GM12875 (cell line): Measurements from ENCODE around the gene CTCFL.
A peak's percentile ranks its signal among the peaks of the same experiment; 100 is the strongest.
"Not testable (repeated sequence)": the region's sequence is repeated elsewhere in the genome, so short reads cannot be mapped to it uniquely, and the experiment has no call there.

ENCODE experiments used
- H3K4me3 ChIP-seq: one replicate; pipeline ENCODE4 v1.5.1; 2011; ENCODE audit warnings: low read depth, low read length, control low read depth
- CTCF ChIP-seq: IDR thresholded peaks from 2 replicates; pipeline ENCODE4 v1.5.1; 2011; ENCODE audit warnings: low read depth, mild to moderate bottlenecking, control low read depth, inconsistent platforms, low read length, moderate library complexity, borderline replicate concordance; ENCODE audit not compliant: insufficient read depth

The CTCFL gene

GRCh38 chr20:57499676-57500075 is 25.3 kb downstream of the CTCFL start:
- no peak overlapping the region for H3K4me3 ChIP-seq
- TF ChIP-seq CTCF: no peak

GRCh38 chr20:57498425-57499400 is 26.2 kb downstream of the CTCFL start:
- H3K4me3 ChIP-seq: no peak overlapping the region
- TF ChIP-seq CTCF: peak; percentile 71

DNA sequence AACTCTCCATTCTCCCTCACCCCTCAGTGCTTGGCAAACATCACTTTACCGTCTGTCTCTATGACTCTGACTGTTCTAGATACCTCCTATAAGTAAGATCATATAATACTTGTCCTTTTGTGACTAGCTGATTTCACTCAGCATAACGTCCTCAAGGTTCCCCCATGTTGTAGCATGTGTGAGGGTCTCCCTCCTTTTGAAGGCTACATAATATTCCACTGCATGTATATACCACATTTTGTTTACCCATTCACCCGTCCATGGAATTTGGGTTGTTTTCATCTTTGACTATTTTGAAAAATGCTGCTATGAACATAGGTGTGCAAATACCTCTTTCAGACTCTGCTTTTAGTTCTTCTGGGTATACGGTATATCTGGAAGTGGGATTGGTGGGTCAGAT is 28.3 kb downstream of the CTCFL start:
- H3K4me3 ChIP-seq: no peak overlapping the region
- no peak for TF ChIP-seq CTCF

DNA sequence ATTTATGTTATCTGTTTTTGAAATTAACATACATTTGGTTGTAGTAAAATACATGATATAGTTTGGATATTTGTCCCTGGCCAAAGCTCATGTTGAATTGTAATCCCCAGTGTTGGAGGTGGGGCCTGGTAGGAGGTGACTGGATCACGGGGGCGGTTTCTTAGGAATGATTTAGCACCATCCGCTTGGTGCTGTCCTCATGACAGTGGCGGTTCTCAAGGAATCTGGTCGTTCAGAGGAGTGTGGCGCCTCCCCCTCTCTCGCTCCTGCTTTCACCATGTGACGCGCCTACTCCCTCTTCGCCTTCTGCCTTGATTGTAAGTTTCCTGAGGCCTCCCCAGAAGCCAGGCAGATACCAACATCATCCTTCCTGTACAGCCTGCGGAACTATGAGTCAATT is 29.0 kb downstream of the CTCFL start:
- H3K4me3 ChIP-seq: no peak overlapping the region
- TF ChIP-seq CTCF: no peak

DNA sequence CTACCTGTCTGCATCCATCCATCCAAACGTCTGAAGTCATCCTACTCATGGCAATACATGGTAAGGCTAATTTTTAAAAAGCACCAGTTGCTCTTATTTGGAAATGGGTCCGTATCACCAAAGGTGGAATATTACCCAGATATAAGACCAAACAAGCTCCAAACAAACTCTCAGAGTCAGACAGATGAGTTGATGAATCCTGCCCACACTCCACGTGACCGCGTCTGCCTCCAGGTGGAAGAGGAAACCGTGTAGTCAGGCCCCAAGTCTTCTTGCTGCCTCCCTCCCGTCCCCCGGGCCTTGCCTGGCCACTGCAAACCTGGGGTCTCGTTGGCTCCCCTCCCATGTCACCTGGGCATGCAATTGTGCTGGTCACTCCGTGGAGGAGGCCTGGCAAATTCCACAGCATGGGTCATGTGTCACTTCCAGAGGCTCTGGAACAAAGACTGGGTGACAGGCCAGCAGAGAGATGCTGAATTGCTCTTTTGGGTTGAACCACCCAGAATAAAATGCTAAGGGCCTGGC is 31.8 kb downstream of the CTCFL start:
- no peak for TF ChIP-seq CTCF
- no peak overlapping the region for H3K4me3 ChIP-seq

- H3K4me3 ChIP-seq: no peak overlapping the region
- TF ChIP-seq CTCF: no peak
These were observed 33.6 kb downstream of the CTCFL start for GRCh38 chr20:57491373-57491772.

- not testable (repeated sequence) for H3K4me3 ChIP-seq
These were observed 36.7 kb downstream of the CTCFL start for GRCh38 chr20:57488277-57488676.
